ENCODE results near the gene GALNT14. TPM values are rescaled to one million over a fixed set of nuclear protein-coding genes. Genes with fewer than 3 reads are reported as not detected.

The GALNT14 gene
- total RNA-seq, 1 experiment from 2014 or later = 6.0 TPM

- TF ChIP-seq CREB1 (CRISPR knock-in tag; IDR thresholded peaks at IDR 0.05) (no peak), MLX (CRISPR knock-in tag; IDR thresholded peaks at IDR 0.05) (no peak), NFE2L1 (CRISPR knock-in tag; IDR thresholded peaks at IDR 0.05) (no peak)
- TF ChIP-seq, protein P1, sequence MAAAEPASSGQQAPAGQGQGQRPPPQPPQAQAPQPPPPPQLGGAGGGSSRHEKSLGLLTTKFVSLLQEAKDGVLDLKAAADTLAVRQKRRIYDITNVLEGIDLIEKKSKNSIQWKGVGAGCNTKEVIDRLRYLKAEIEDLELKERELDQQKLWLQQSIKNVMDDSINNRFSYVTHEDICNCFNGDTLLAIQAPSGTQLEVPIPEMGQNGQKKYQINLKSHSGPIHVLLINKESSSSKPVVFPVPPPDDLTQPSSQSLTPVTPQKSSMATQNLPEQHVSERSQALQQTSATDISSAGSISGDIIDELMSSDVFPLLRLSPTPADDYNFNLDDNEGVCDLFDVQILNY (CRISPR knock-in tag; IDR thresholded peaks at IDR 0.05) = no peak
Observed at GRCh38 chr2:31065356-31065755, 72.9 kb downstream of the GALNT14 start (continued).

- POLR2A ChIA-PET = no interaction called here
- no peak for TF ChIP-seq ATF6 (CRISPR knock-in tag; IDR thresholded peaks at IDR 0.05)
- TF ChIP-seq SMAD4 (CRISPR knock-in tag; IDR thresholded peaks at IDR 0.05) = no peak
- TF ChIP-seq TEAD4 (CRISPR knock-in tag; IDR thresholded peaks at IDR 0.05) = no peak
- no peak for TF ChIP-seq ZNF219 (CRISPR knock-in tag; IDR thresholded peaks at IDR 0.05; ENCODE audit: borderline replicate concordance)
- TF ChIP-seq NR1H2 (CRISPR knock-in tag; IDR thresholded peaks at IDR 0.05) = no peak
- TF ChIP-seq, protein P2, sequence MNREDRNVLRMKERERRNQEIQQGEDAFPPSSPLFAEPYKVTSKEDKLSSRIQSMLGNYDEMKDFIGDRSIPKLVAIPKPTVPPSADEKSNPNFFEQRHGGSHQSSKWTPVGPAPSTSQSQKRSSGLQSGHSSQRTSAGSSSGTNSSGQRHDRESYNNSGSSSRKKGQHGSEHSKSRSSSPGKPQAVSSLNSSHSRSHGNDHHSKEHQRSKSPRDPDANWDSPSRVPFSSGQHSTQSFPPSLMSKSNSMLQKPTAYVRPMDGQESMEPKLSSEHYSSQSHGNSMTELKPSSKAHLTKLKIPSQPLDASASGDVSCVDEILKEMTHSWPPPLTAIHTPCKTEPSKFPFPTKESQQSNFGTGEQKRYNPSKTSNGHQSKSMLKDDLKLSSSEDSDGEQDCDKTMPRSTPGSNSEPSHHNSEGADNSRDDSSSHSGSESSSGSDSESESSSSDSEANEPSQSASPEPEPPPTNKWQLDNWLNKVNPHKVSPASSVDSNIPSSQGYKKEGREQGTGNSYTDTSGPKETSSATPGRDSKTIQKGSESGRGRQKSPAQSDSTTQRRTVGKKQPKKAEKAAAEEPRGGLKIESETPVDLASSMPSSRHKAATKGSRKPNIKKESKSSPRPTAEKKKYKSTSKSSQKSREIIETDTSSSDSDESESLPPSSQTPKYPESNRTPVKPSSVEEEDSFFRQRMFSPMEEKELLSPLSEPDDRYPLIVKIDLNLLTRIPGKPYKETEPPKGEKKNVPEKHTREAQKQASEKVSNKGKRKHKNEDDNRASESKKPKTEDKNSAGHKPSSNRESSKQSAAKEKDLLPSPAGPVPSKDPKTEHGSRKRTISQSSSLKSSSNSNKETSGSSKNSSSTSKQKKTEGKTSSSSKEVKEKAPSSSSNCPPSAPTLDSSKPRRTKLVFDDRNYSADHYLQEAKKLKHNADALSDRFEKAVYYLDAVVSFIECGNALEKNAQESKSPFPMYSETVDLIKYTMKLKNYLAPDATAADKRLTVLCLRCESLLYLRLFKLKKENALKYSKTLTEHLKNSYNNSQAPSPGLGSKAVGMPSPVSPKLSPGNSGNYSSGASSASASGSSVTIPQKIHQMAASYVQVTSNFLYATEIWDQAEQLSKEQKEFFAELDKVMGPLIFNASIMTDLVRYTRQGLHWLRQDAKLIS (CRISPR knock-in tag; IDR thresholded peaks at IDR 0.05; ENCODE audit: borderline replicate concordance) = no peak
- no peak for TF ChIP-seq PRRX2 (CRISPR knock-in tag; IDR thresholded peaks at IDR 0.05)
- TF ChIP-seq, protein P3, sequence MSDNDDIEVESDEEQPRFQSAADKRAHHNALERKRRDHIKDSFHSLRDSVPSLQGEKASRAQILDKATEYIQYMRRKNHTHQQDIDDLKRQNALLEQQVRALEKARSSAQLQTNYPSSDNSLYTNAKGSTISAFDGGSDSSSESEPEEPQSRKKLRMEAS (CRISPR knock-in tag; IDR thresholded peaks at IDR 0.05) = no peak
- TF ChIP-seq SMAD3 (CRISPR knock-in tag; IDR thresholded peaks at IDR 0.05; ENCODE audit: borderline replicate concordance) = no peak
- TF ChIP-seq, protein P4, sequence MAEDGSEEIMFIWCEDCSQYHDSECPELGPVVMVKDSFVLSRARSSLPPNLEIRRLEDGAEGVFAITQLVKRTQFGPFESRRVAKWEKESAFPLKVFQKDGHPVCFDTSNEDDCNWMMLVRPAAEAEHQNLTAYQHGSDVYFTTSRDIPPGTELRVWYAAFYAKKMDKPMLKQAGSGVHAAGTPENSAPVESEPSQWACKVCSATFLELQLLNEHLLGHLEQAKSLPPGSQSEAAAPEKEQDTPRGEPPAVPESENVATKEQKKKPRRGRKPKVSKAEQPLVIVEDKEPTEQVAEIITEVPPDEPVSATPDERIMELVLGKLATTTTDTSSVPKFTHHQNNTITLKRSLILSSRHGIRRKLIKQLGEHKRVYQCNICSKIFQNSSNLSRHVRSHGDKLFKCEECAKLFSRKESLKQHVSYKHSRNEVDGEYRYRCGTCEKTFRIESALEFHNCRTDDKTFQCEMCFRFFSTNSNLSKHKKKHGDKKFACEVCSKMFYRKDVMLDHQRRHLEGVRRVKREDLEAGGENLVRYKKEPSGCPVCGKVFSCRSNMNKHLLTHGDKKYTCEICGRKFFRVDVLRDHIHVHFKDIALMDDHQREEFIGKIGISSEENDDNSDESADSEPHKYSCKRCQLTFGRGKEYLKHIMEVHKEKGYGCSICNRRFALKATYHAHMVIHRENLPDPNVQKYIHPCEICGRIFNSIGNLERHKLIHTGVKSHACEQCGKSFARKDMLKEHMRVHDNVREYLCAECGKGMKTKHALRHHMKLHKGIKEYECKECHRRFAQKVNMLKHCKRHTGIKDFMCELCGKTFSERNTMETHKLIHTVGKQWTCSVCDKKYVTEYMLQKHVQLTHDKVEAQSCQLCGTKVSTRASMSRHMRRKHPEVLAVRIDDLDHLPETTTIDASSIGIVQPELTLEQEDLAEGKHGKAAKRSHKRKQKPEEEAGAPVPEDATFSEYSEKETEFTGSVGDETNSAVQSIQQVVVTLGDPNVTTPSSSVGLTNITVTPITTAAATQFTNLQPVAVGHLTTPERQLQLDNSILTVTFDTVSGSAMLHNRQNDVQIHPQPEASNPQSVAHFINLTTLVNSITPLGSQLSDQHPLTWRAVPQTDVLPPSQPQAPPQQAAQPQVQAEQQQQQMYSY (CRISPR knock-in tag; IDR thresholded peaks at IDR 0.05) = no peak
- no peak for TF ChIP-seq USF2 (CRISPR knock-in tag; IDR thresholded peaks at IDR 0.05)
- TF ChIP-seq JAZF1 (CRISPR knock-in tag; IDR thresholded peaks at IDR 0.05) = no peak
- no peak for TF ChIP-seq KAT7 (CRISPR knock-in tag; IDR thresholded peaks at IDR 0.05; ENCODE audit: borderline replicate concordance)
- TF ChIP-seq ZNF671 (CRISPR knock-in tag; IDR thresholded peaks at IDR 0.05) = no peak
- TF ChIP-seq, protein P5, sequence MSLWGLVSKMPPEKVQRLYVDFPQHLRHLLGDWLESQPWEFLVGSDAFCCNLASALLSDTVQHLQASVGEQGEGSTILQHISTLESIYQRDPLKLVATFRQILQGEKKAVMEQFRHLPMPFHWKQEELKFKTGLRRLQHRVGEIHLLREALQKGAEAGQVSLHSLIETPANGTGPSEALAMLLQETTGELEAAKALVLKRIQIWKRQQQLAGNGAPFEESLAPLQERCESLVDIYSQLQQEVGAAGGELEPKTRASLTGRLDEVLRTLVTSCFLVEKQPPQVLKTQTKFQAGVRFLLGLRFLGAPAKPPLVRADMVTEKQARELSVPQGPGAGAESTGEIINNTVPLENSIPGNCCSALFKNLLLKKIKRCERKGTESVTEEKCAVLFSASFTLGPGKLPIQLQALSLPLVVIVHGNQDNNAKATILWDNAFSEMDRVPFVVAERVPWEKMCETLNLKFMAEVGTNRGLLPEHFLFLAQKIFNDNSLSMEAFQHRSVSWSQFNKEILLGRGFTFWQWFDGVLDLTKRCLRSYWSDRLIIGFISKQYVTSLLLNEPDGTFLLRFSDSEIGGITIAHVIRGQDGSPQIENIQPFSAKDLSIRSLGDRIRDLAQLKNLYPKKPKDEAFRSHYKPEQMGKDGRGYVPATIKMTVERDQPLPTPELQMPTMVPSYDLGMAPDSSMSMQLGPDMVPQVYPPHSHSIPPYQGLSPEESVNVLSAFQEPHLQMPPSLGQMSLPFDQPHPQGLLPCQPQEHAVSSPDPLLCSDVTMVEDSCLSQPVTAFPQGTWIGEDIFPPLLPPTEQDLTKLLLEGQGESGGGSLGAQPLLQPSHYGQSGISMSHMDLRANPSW (CRISPR knock-in tag; conservative IDR thresholded peaks at IDR 0.05; ENCODE audit: low read depth) = no peak
- TF ChIP-seq, protein P6, sequence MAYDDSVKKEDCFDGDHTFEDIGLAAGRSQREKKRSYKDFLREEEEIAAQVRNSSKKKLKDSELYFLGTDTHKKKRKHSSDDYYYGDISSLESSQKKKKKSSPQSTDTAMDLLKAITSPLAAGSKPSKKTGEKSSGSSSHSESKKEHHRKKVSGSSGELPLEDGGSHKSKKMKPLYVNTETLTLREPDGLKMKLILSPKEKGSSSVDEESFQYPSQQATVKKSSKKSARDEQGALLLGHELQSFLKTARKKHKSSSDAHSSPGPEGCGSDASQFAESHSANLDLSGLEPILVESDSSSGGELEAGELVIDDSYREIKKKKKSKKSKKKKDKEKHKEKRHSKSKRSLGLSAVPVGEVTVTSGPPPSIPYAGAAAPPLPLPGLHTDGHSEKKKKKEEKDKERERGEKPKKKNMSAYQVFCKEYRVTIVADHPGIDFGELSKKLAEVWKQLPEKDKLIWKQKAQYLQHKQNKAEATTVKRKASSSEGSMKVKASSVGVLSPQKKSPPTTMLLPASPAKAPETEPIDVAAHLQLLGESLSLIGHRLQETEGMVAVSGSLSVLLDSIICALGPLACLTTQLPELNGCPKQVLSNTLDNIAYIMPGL (CRISPR knock-in tag; IDR thresholded peaks at IDR 0.05) = no peak
Observed at GRCh38 chr2:31060397-31060796, 77.8 kb downstream of the GALNT14 start.

More at GRCh38 chr2:31060397-31060796, 77.8 kb downstream of the GALNT14 start:
- no peak for DNase-seq (ENCODE audit: low spot score)
- CTCF ChIA-PET = interaction anchor here (1.6 to 1.7 kb wide), 2 partner anchors 19 to 349 kb away, joined by 3 to 4 read pairs; no protein-coding TSS in a partner anchor
- Mint-ChIP-seq H3K4me1 (peaks cover 6% of the 10 kb centered on the region), H3K27me3 (ENCODE audit: low read depth) (no peaks in the 10 kb centered on the region), H3K4me3 (no peak overlapping the region), H3K27ac (no peak overlapping the region), H3K36me3 (no peaks in the 10 kb centered on the region), H3K9me3 (peaks cover 16% of the 10 kb centered on the region)
- no peak for ATAC-seq
